KBM-7 (cell line): ENCODE data around the gene VEPH1.

Source experiments
- DNase-seq: peaks from one replicate; pipeline ENCODE4 v3.0.0-alpha.2; 2015
- in situ Hi-C: fragments of 300-500 bp; cut with MboI; formaldehyde crosslinking; loops from 2 replicates; pipeline ENCODE4 v1.14.3; 2020; ENCODE audit warnings: low sequenced_read_pairs, low pct_unique_long_range_greater_than_20kb, mixed read lengths

VEPH1 gene

GRCh38 chr3:157408499-157409149 lies 94.6 kb downstream of the VEPH1 start:
- in situ Hi-C loops, result no loop called here
- no peak for DNase-seq

GRCh38 chr3:157407769-157408168 lies 95.4 kb downstream of the VEPH1 start:
- no peak for DNase-seq
- in situ Hi-C loops, result no loop called here

GRCh38 chr3:157406394-157406793 lies 96.8 kb downstream of the VEPH1 start:
- no peak for DNase-seq

GRCh38 chr3:157405457-157405856 lies 97.8 kb downstream of the VEPH1 start:
- no peak for DNase-seq

More at GRCh38 chr3:157406394-157406793, 96.8 kb downstream of the VEPH1 start:
- in situ Hi-C loops, result no loop called here

GRCh38 chr3:157404381-157404780 lies 98.8 kb downstream of the VEPH1 start:
- in situ Hi-C loops, result no loop called here

More at GRCh38 chr3:157405457-157405856, 97.8 kb downstream of the VEPH1 start:
- in situ Hi-C loops, result no loop called here

GRCh38 chr3:157398598-157398997 lies 104.6 kb downstream of the VEPH1 start:
- no peak for DNase-seq
- in situ Hi-C loops, result no loop called here

More at GRCh38 chr3:157404381-157404780, 98.8 kb downstream of the VEPH1 start:
- no peak for DNase-seq

- no peak for DNase-seq
- in situ Hi-C loops, result no loop called here
Measured at GRCh38 chr3:157394411-157394810, 108.8 kb downstream of the VEPH1 start.

- no peak for DNase-seq
- in situ Hi-C loops, result no loop called here
Measured at GRCh38 chr3:157393113-157393512, 110.1 kb downstream of the VEPH1 start.

- no peak for DNase-seq
- in situ Hi-C loops, result no loop called here
Measured at GRCh38 chr3:157392104-157392503, 111.1 kb downstream of the VEPH1 start.

- in situ Hi-C loops, result no loop called here
- DNase-seq, result no peak
Measured at GRCh38 chr3:157390713-157391515, 112.3 kb downstream of the VEPH1 start.

GRCh38 chr3:157388976-157389375 lies 114.2 kb downstream of the VEPH1 start:
- in situ Hi-C loops, result no loop called here
- DNase-seq, result no peak

- no peak for DNase-seq
- in situ Hi-C loops, result no loop called here
Measured at GRCh38 chr3:157387708-157388435, 115.3 kb downstream of the VEPH1 start.

GRCh38 chr3:157384491-157384890 lies 118.7 kb downstream of the VEPH1 start:
- in situ Hi-C loops, result no loop called here
- no peak for DNase-seq

- in situ Hi-C loops, result no loop called here
- no peak for DNase-seq
Measured at GRCh38 chr3:157384031-157384430, 119.2 kb downstream of the VEPH1 start.

GRCh38 chr3:157381606-157382005 lies 121.6 kb downstream of the VEPH1 start:
- no peak for DNase-seq
- in situ Hi-C loops, result no loop called here

- in situ Hi-C loops, result no loop called here
- no peak for DNase-seq
Measured at GRCh38 chr3:157379525-157380140, 123.6 kb downstream of the VEPH1 start.

GRCh38 chr3:157376603-157377300 lies 126.5 kb downstream of the VEPH1 start:
- no peak for DNase-seq
- in situ Hi-C loops, result no loop called here

GRCh38 chr3:157375342-157375986 lies 127.8 kb downstream of the VEPH1 start:
- DNase-seq, result no peak
- in situ Hi-C loops, result no loop called here
